Tibial nerve (tissue), 4 donors: ENCODE results near the gene ATG10. TPM values are rescaled to one million over a fixed set of nuclear protein-coding genes. Genes with fewer than 3 reads are reported as not detected.

Experiments
- DNase-seq, 2 donors: peaks; one replicate each; pipeline ENCODE4 v3.0.0-alpha.2; 2019; ENCODE audit warnings: low spot score in 2 of 2
- H3K27ac ChIP-seq, 4 donors: fragments of 200-600 bp; sonication (generic) in 3 of 4; one replicate each; pipeline ENCODE4 v1.5.1; 2017 to 2019; ENCODE audit warnings: mild to moderate bottlenecking in 1 of 4
- H3K27me3 ChIP-seq, 2 donors: fragments of 200-600 bp; sonication (generic) in 1 of 2; one replicate each; pipeline versions ENCODE4 v1.5.1 to v1.6.0; 2017 to 2019
- H3K36me3 ChIP-seq, 3 donors: fragments of 200-600 bp; sonication (generic); one replicate each; pipeline ENCODE4 v1.5.1; 2018 to 2019
- H3K4me1 ChIP-seq, 4 donors: fragments of 200-600 bp; sonication (generic) in 3 of 4; one replicate each; pipeline ENCODE4 v1.5.1; 2017 to 2019
- H3K4me3 ChIP-seq, 4 donors: fragments of 200-600 bp; sonication (generic) in 3 of 4; one replicate each; pipeline ENCODE4 v1.5.1; 2017 to 2019; ENCODE audit warnings: mild to moderate bottlenecking in 1 of 4, moderate library complexity in 1 of 4
- H3K9me3 ChIP-seq, 4 donors: fragments of 200-600 bp; sonication (generic) in 3 of 4; one replicate each; pipeline ENCODE4 v1.5.1; 2017 to 2019
- EP300 ChIP-seq, 2 donors: sonication (generic); formaldehyde crosslinking; IDR thresholded peaks; one replicate each; pipeline ENCODE4 v1.6.1; 2017; ENCODE audit warnings: antibody characterized with exemption in 2 of 2, mild to moderate bottlenecking in 1 of 2
- POLR2A ChIP-seq, 2 donors: fragments of 450-650 bp; IDR thresholded peaks; one replicate each; pipeline ENCODE4 v1.6.1; 2017; ENCODE audit warnings: antibody characterized with exemption in 2 of 2, mild to moderate bottlenecking in 2 of 2, moderate library complexity in 2 of 2
- WGBS, 2 donors: methylation state at CpG; one replicate each; pipeline ENCODE4 v1.1.5; 2018; 5-methylcytosine and 5-hydroxymethylcytosine counted together
- total RNA-seq, 4 donors: library from RNA; depleted of rRNA; stranded (reverse); fragments of >200 nt; gene quantifications; one replicate each; pipeline ENCODE4 v1.1.0, GENCODE V29; 2016
- TF ChIP-seq, protein P1 (sequence below), 5 experiments: fragments of 200-600 bp in 3 of 5; fragments of 450-650 bp in 2 of 5; sonication (generic) in 3 of 5; IDR thresholded peaks; one replicate each; pipeline ENCODE4 v1.5.1; 2016 to 2019; ENCODE audit warnings: antibody characterized with exemption in 5 of 5, mild to moderate bottlenecking in 3 of 5, moderate library complexity in 2 of 5

Gene ATG10
- total RNA-seq, 4 donors from 2014 or later = 3.5 to 25.1 (median 6.9) TPM

- WGBS, 2 donors = 60 to 70% methylated on average over 2 of the region's 2 CpGs
- TF ChIP-seq EP300 (IDR thresholded peaks at IDR 0.05) (no peak), POLR2A (IDR thresholded peaks at IDR 0.05) (no peak)
- H3K27ac ChIP-seq = no peak overlapping the region
- H3K4me1 ChIP-seq = peaks cover 0 to 5% (median 0%) of the 10 kb centered on the region in 4 donors
- no peak for DNase-seq
- no peaks in the 10 kb centered on the region for H3K27me3 ChIP-seq
- no peaks in the 10 kb centered on the region for H3K9me3 ChIP-seq
- H3K4me3 ChIP-seq = no peak overlapping the region
- H3K36me3 ChIP-seq = no peaks in the 10 kb centered on the region
These were observed 318.2 kb downstream of the ATG10 start for GRCh38 chr5:82290005-82290404.

GRCh38 chr5:82290908-82291307 is 319.1 kb downstream of the ATG10 start:
- Histone ChIP-seq H3K9me3 (no peaks in the 10 kb centered on the region), H3K4me1 (peaks cover 0 to 5% (median 0%) of the 10 kb centered on the region in 4 donors), H3K27me3 (no peaks in the 10 kb centered on the region), H3K4me3 (no peak overlapping the region), H3K27ac (no peak overlapping the region), H3K36me3 (no peaks in the 10 kb centered on the region)
- WGBS, 2 donors = 79 to 94% methylated on average over 6 of the region's 6 CpGs
- TF ChIP-seq, protein P1, sequence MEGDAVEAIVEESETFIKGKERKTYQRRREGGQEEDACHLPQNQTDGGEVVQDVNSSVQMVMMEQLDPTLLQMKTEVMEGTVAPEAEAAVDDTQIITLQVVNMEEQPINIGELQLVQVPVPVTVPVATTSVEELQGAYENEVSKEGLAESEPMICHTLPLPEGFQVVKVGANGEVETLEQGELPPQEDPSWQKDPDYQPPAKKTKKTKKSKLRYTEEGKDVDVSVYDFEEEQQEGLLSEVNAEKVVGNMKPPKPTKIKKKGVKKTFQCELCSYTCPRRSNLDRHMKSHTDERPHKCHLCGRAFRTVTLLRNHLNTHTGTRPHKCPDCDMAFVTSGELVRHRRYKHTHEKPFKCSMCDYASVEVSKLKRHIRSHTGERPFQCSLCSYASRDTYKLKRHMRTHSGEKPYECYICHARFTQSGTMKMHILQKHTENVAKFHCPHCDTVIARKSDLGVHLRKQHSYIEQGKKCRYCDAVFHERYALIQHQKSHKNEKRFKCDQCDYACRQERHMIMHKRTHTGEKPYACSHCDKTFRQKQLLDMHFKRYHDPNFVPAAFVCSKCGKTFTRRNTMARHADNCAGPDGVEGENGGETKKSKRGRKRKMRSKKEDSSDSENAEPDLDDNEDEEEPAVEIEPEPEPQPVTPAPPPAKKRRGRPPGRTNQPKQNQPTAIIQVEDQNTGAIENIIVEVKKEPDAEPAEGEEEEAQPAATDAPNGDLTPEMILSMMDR (IDR thresholded peaks at IDR 0.05) = no peak
- TF ChIP-seq EP300 (IDR thresholded peaks at IDR 0.05) (no peak), POLR2A (IDR thresholded peaks at IDR 0.05) (no peak)
- DNase-seq = no peak

DNA sequence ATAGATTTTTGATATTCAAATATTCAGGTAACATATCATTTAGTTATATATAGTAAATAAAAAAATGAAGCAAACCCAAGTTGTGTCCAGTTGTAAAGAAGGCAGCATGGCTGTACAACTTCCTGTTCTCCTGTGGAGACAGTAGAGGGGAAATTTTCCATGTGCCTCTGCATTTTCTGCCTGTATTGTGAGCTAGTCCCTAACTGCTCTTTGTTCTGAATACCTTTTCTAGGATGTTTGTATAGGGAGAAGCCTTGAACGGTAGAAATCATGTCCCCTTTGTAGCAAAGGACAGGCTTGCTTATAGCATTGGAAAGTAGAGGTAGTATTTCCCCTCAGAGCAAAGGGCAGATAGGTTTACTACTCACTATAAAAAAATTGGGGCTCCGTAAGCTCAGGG is 319.6 kb downstream of the ATG10 start:
- WGBS, 2 donors = 64 to 67% methylated on average over 2 of the region's 2 CpGs
- H3K27me3 ChIP-seq = no peaks in the 10 kb centered on the region
- no peaks in the 10 kb centered on the region for H3K36me3 ChIP-seq
- no peak overlapping the region for H3K27ac ChIP-seq
- no peak overlapping the region for H3K4me3 ChIP-seq
- H3K9me3 ChIP-seq = no peaks in the 10 kb centered on the region
- peaks cover 0 to 5% (median 0%) of the 10 kb centered on the region in 4 donors for H3K4me1 ChIP-seq
- DNase-seq = no peak
- TF ChIP-seq EP300 (IDR thresholded peaks at IDR 0.05) (no peak), POLR2A (IDR thresholded peaks at IDR 0.05) (no peak)
- TF ChIP-seq, protein P1 (IDR thresholded peaks at IDR 0.05) = no peak

- Histone ChIP-seq H3K36me3 (no peaks in the 10 kb centered on the region), H3K4me3 (no peak overlapping the region), H3K27ac (no peak overlapping the region)
These were observed 323.3 kb downstream of the ATG10 start for GRCh38 chr5:82295144-82295543.

DNA sequence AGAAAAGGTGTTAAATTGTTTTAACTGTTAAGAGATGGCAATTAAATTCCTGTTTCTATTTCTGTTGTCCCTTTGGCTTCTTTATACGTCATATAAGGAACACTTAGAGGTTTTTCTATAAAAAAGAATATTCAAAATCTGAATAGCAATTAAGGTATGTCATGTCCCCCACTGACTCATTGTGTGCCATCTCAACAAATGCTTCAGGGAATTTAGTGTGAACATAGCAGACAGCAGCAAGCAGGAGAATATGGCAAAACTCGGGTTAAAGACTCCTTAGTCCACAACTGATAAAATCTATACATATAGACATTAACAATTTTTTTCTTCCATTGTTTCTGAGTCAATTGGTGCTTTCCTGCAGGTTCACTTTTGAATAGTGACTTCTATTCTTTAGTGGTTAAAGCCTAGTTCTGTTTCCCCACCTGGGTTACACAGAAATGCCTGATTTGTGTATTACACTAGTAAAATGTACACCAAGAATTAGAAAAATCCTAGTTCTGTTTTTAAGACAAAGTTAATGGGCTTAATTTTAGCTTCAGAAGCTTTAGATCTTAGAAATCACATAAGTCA is 324.2 kb downstream of the ATG10 start:
- Histone ChIP-seq H3K4me1 (no peaks in the 10 kb centered on the region), H3K36me3 (no peaks in the 10 kb centered on the region), H3K4me3 (no peak overlapping the region), H3K27ac (no peak overlapping the region), H3K27me3 (no peaks in the 10 kb centered on the region), H3K9me3 (no peaks in the 10 kb centered on the region)
- TF ChIP-seq EP300 (IDR thresholded peaks at IDR 0.05) (no peak), POLR2A (IDR thresholded peaks at IDR 0.05) (no peak)
- TF ChIP-seq, protein P1 (IDR thresholded peaks at IDR 0.05) = no peak
- no peak for DNase-seq
- 85 to 86% methylated on average over 2 of the region's 2 CpGs for WGBS, 2 donors

More at GRCh38 chr5:82295144-82295543, 323.3 kb downstream of the ATG10 start:
- H3K27me3 ChIP-seq = no peaks in the 10 kb centered on the region
- DNase-seq = no peak
- H3K4me1 ChIP-seq = peaks cover 0 to under 1% (median 0%) of the 10 kb centered on the region in 4 donors
- H3K9me3 ChIP-seq = no peaks in the 10 kb centered on the region
- TF ChIP-seq, protein P1 (IDR thresholded peaks at IDR 0.05) = no peak
- TF ChIP-seq POLR2A (IDR thresholded peaks at IDR 0.05) = no peak
- no peak for TF ChIP-seq EP300 (IDR thresholded peaks at IDR 0.05)
